A549 (cell line): ENCODE data around the gene PDLIM7.

ENCODE experiments used
- BHLHE40 ChIP-seq: IDR thresholded peaks from 2 replicates; pipeline ENCODE4 v1.6.1; 2012; ENCODE audit warnings: low read depth, low read length, inconsistent platforms
- CEBPB ChIP-seq, 2 experiments: fragments of >200 bp in 1 of 2; sonication (Bioruptor Twin) in 1 of 2; formaldehyde crosslinking in 1 of 2; IDR thresholded peaks; 2 replicates each; pipeline ENCODE4 v1.6.1; 2012 to 2016
- CHD2 ChIP-seq: fragments of 150-350 bp; IDR thresholded peaks from 2 replicates; pipeline ENCODE4 v1.6.1; 2014; ENCODE audit warnings: low read length; ENCODE audit not compliant: partially characterized antibody
- EP300 ChIP-seq, 2 experiments: fragments of >200 bp; sonication (Bioruptor Twin); formaldehyde crosslinking; IDR thresholded peaks; 2 replicates in 1 of 2; 3 replicates in 1 of 2; pipeline ENCODE4 v1.6.1; 2016 to 2017
- JUN ChIP-seq, 2 experiments: fragments of >200 bp; sonication (Bioruptor Twin); formaldehyde crosslinking; IDR thresholded peaks; 2 replicates in 1 of 2; 3 replicates in 1 of 2; pipeline ENCODE4 v1.6.1; 2016 to 2017
- MAFK ChIP-seq: fragments of 450-650 bp; IDR thresholded peaks from 2 replicates; pipeline ENCODE4 v1.6.1; 2014; ENCODE audit not compliant: partially characterized antibody
- MAX ChIP-seq: IDR thresholded peaks from 2 replicates; pipeline ENCODE4 v1.6.1; 2012
- NR3C1 ChIP-seq: fragments of >200 bp; sonication (Bioruptor Twin); formaldehyde crosslinking; IDR thresholded peaks from 3 replicates; pipeline ENCODE4 v1.6.1; 2017
- POLR2A ChIP-seq: IDR thresholded peaks from 2 replicates; pipeline ENCODE4 v1.6.1; 2012; ENCODE audit warnings: mild to moderate bottlenecking, low read length
- USF2 ChIP-seq: fragments of 450-650 bp; IDR thresholded peaks from 2 replicates; pipeline ENCODE4 v1.6.1; 2014; ENCODE audit warnings: antibody characterized with exemption
- ZSCAN20 ChIP-seq: fragments of 250-450 bp; sonication (Bioruptor Pico); IDR thresholded peaks from 2 replicates; pipeline ENCODE4 v1.8.0; 2022; ENCODE audit warnings: mild to moderate bottlenecking, moderate library complexity
- TF ChIP-seq, protein P1 (sequence below): fragments of >200 bp; sonication (Bioruptor Twin); formaldehyde crosslinking; IDR thresholded peaks from 3 replicates; pipeline ENCODE4 v1.5.1; 2016

DNA sequence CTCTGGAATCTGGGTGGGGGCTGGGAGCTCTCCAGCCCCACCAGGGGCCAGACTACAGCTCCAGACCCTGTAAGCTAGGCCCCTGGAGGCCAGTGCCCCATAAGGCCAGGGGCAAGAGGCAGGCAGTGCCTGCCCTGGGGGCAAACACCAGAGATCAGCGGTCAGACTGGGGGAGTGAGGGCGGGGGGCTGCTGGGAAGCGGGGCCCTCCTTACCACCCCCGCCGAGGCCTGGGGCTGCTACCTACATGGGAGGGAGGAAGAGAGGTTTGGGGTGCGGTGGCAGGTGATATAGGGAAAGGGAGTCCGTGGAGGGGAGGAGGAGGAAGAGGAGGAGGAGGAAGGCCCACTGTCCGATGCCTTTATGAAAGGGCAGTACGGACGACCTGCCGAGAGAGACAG lies 38.0 kb downstream of the PDLIM7 start:
- TF ChIP-seq NR3C1 (no peak), POLR2A (no peak), USF2 (no peak), MAX (no peak), EP300 (IDR thresholded peaks at IDR 0.05) (no peak), CEBPB (IDR thresholded peaks at IDR 0.05) (no peak), BHLHE40 (no peak), CHD2 (no peak), ZSCAN20 (CRISPR knock-in tag) (no peak), MAFK (no peak), JUN (IDR thresholded peaks at IDR 0.05) (no peak)
- TF ChIP-seq, protein P1, sequence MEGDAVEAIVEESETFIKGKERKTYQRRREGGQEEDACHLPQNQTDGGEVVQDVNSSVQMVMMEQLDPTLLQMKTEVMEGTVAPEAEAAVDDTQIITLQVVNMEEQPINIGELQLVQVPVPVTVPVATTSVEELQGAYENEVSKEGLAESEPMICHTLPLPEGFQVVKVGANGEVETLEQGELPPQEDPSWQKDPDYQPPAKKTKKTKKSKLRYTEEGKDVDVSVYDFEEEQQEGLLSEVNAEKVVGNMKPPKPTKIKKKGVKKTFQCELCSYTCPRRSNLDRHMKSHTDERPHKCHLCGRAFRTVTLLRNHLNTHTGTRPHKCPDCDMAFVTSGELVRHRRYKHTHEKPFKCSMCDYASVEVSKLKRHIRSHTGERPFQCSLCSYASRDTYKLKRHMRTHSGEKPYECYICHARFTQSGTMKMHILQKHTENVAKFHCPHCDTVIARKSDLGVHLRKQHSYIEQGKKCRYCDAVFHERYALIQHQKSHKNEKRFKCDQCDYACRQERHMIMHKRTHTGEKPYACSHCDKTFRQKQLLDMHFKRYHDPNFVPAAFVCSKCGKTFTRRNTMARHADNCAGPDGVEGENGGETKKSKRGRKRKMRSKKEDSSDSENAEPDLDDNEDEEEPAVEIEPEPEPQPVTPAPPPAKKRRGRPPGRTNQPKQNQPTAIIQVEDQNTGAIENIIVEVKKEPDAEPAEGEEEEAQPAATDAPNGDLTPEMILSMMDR, result no peak
